Esophagus muscularis mucosa (tissue), 4 donors: ENCODE data around the gene NME3. TPM values are rescaled to one million over a fixed set of nuclear protein-coding genes. Genes with fewer than 3 reads are reported as not detected.

ENCODE experiments used
- DNase-seq: peaks from one replicate; pipeline ENCODE4 v3.0.0-alpha.2; 2017; ENCODE audit errors: extremely low spot score
- H3K27ac ChIP-seq, 4 donors: fragments of 200-600 bp; sonication (generic); replicated peaks in 1 of 4; 1 replicate in 3 of 4; 2 replicates in 1 of 4; pipeline ENCODE4 v1.5.1; 2016 to 2019; ENCODE audit warnings: mild to moderate bottlenecking in 1 of 4
- H3K27me3 ChIP-seq, 4 donors: fragments of 200-600 bp; sonication (generic); one replicate each; pipeline versions ENCODE4 v1.5.1 to v1.6.0; 2016 to 2019
- H3K36me3 ChIP-seq, 4 donors: fragments of 200-600 bp; sonication (generic); one replicate each; pipeline ENCODE4 v1.5.1; 2016 to 2019
- H3K4me1 ChIP-seq, 4 donors: fragments of 200-600 bp; sonication (generic); one replicate each; pipeline ENCODE4 v1.5.1; 2016 to 2019
- H3K4me3 ChIP-seq, 4 donors: fragments of 200-600 bp; sonication (generic); 1 replicate in 2 of 4; 2 replicates in 2 of 4; pipeline ENCODE4 v1.5.1; 2016 to 2019; ENCODE audit warnings: mild to moderate bottlenecking in 4 of 4, moderate library complexity in 1 of 4
- H3K9me3 ChIP-seq, 4 donors: fragments of 200-600 bp; sonication (generic); 1 replicate in 3 of 4; 2 replicates in 1 of 4; pipeline ENCODE4 v1.5.1; 2016 to 2019
- CTCF ChIP-seq, 3 experiments: fragments of 200-600 bp in 2 of 3; fragments of 450-650 bp in 1 of 3; sonication (generic) in 2 of 3; IDR thresholded peaks; one replicate each; pipeline ENCODE4 v1.5.1; 2017 to 2019; ENCODE audit warnings: antibody characterized with exemption in 3 of 3, mild to moderate bottlenecking in 2 of 3, moderate library complexity in 1 of 3
- EP300 ChIP-seq: sonication (generic); formaldehyde crosslinking; IDR thresholded peaks from one replicate; pipeline ENCODE4 v1.6.1; 2017; ENCODE audit warnings: antibody characterized with exemption
- POLR2A ChIP-seq: fragments of 450-650 bp; IDR thresholded peaks from one replicate; pipeline ENCODE4 v1.6.1; 2017; ENCODE audit warnings: antibody characterized with exemption, moderate library complexity, mild to moderate bottlenecking, low read depth
- POLR2AphosphoS5 ChIP-seq, 2 donors: sonication (generic); formaldehyde crosslinking; IDR thresholded peaks; one replicate each; pipeline ENCODE4 v1.6.1; 2017; ENCODE audit warnings: antibody characterized with exemption in 2 of 2
- WGBS: methylation state at CpG from one replicate; pipeline ENCODE4 v1.1.5; 2018; 5-methylcytosine and 5-hydroxymethylcytosine counted together
- intact Hi-C: fragments of 100-400 bp; cut with DNase I; formaldehyde crosslinking; loops from one replicate; pipeline ENCODE4 v1.15.1; 2023
- total RNA-seq, 4 donors: library from RNA; depleted of rRNA; stranded (reverse); fragments of >200 nt; gene quantifications; one replicate each; pipeline versions ENCODE4 v1.1.0 to v1.2.1, GENCODE V29; 2016

Gene NME3
- total RNA-seq, 4 donors from 2014 or later: 64.8 to 101 (median 83.7) TPM

- peaks cover 15 to 63% (median 62%) of the 10 kb centered on the region in 4 donors for H3K36me3 ChIP-seq
- no peak overlapping the region for H3K4me3 ChIP-seq
- intact Hi-C loops: loop anchor here (5.0 kb wide), 1 partner anchor 36 kb away; no protein-coding TSS in a partner anchor
- TF ChIP-seq CTCF (IDR thresholded peaks at IDR 0.05) (no peak), POLR2A (no peak), POLR2AphosphoS5 (IDR thresholded peaks at IDR 0.05) (no peak), EP300 (no peak)
- H3K27ac ChIP-seq: no peak overlapping the region
- H3K9me3 ChIP-seq: no peaks in the 10 kb centered on the region
- H3K4me1 ChIP-seq: peaks cover 21 to 56% (median 37%) of the 10 kb centered on the region in 4 donors
- no peaks in the 10 kb centered on the region for H3K27me3 ChIP-seq
- WGBS: 84% methylated on average over 13 of the region's 14 CpGs
- no peak for DNase-seq
Measured at GRCh38 chr16:1785846-1786170, 14.5 kb upstream of the NME3 start.

- TF ChIP-seq EP300 (no peak), POLR2AphosphoS5 (IDR thresholded peaks at IDR 0.05) (no peak), CTCF (IDR thresholded peaks at IDR 0.05) (no peak), POLR2A (no peak)
- Histone ChIP-seq H3K36me3 (peaks cover 15 to 64% (median 62%) of the 10 kb centered on the region in 4 donors), H3K27ac (no peak overlapping the region), H3K9me3 (no peaks in the 10 kb centered on the region), H3K4me3 (no peak overlapping the region), H3K27me3 (no peaks in the 10 kb centered on the region), H3K4me1 (peaks cover 26 to 62% (median 43%) of the 10 kb centered on the region in 4 donors)
- WGBS: 89% methylated on average over 14 of the region's 26 CpGs
- no peak for DNase-seq
- intact Hi-C loops: loop anchor here (5.0 kb wide), 1 partner anchor 37 kb away; no protein-coding TSS in a partner anchor
Measured at GRCh38 chr16:1784977-1785845, 13.9 kb upstream of the NME3 start.

GRCh38 chr16:1782408-1783264 is 11.3 kb upstream of the NME3 start, which contains the start of the genes NUBP2 and SPSB3:
Gene NUBP2, plus strand, starts transcription at chr16:1782960. Its CDS starts 61 bp downstream, at chr16:1783021.
Gene SPSB3, minus strand, starts transcription at chr16:1782571. Its CDS starts 1,088 bp downstream, at chr16:1781483.
- peaks cover 10 to 63% (median 61%) of the 10 kb centered on the region in 4 donors for H3K36me3 ChIP-seq
- peak within 1 kb of the TSS; percentile 92 to 99 (median 96) for H3K4me3 ChIP-seq
- TF ChIP-seq POLR2A (no peak), CTCF (IDR thresholded peaks at IDR 0.05) (peak in 2 of 3 experiments; percentile 12 to 14), EP300 (no peak), POLR2AphosphoS5 (IDR thresholded peaks at IDR 0.05) (peak; percentile 85 to 89)
- no peaks in the 10 kb centered on the region for H3K9me3 ChIP-seq
- peaks cover 30 to 76% (median 55%) of the 10 kb centered on the region in 4 donors for H3K4me1 ChIP-seq
- H3K27ac ChIP-seq: peak within 1 kb of the TSS; percentile 87 to 99 (median 90)
- no peaks in the 10 kb centered on the region for H3K27me3 ChIP-seq
- intact Hi-C loops: loop anchor here (1.0 kb wide), 1 partner anchor 9 kb away; the partner anchor contains the start of gene MRPS34
- peak; percentile 100 for DNase-seq
- WGBS: no CpG with 5 or more reads among the region's 102 CpGs

GRCh38 chr16:1781758-1782407 is 10.5 kb upstream of the NME3 start:
- intact Hi-C loops: loop anchor here (1.0 kb wide), 1 partner anchor 9 kb away; the partner anchor contains the start of gene MRPS34
- H3K27me3 ChIP-seq: no peaks in the 10 kb centered on the region
- peak overlapping the region; percentile 92 to 99 (median 96) for H3K4me3 ChIP-seq
- H3K36me3 ChIP-seq: peaks cover 15 to 63% (median 61%) of the 10 kb centered on the region in 4 donors
- peaks cover 30 to 72% (median 55%) of the 10 kb centered on the region in 4 donors for H3K4me1 ChIP-seq
- no peak for TF ChIP-seq EP300
- peak in 1 of 3 experiments; percentile 25 for TF ChIP-seq CTCF (IDR thresholded peaks at IDR 0.05)
- TF ChIP-seq POLR2A: no peak
- H3K27ac ChIP-seq: peak overlapping the region; percentile 87 to 99 (median 90)
- DNase-seq: no peak
- WGBS: 2% methylated on average over 20 of the region's 70 CpGs
- H3K9me3 ChIP-seq: no peaks in the 10 kb centered on the region
